Tibial nerve (tissue), 4 donors: ENCODE measurements around the gene EXOC4.

ENCODE experiments used
- CTCF ChIP-seq, 5 experiments: fragments of 200-600 bp in 3 of 5; fragments of 450-650 bp in 2 of 5; sonication (generic) in 3 of 5; IDR thresholded peaks; one replicate each; pipeline ENCODE4 v1.5.1; 2016 to 2019; ENCODE audit warnings: antibody characterized with exemption in 5 of 5, mild to moderate bottlenecking in 3 of 5, moderate library complexity in 2 of 5
- EP300 ChIP-seq, 2 donors: sonication (generic); formaldehyde crosslinking; IDR thresholded peaks; one replicate each; pipeline ENCODE4 v1.6.1; 2017; ENCODE audit warnings: antibody characterized with exemption in 2 of 2, mild to moderate bottlenecking in 1 of 2
- POLR2A ChIP-seq, 2 donors: fragments of 450-650 bp; IDR thresholded peaks; one replicate each; pipeline ENCODE4 v1.6.1; 2017; ENCODE audit warnings: antibody characterized with exemption in 2 of 2, mild to moderate bottlenecking in 2 of 2, moderate library complexity in 2 of 2

DNA sequence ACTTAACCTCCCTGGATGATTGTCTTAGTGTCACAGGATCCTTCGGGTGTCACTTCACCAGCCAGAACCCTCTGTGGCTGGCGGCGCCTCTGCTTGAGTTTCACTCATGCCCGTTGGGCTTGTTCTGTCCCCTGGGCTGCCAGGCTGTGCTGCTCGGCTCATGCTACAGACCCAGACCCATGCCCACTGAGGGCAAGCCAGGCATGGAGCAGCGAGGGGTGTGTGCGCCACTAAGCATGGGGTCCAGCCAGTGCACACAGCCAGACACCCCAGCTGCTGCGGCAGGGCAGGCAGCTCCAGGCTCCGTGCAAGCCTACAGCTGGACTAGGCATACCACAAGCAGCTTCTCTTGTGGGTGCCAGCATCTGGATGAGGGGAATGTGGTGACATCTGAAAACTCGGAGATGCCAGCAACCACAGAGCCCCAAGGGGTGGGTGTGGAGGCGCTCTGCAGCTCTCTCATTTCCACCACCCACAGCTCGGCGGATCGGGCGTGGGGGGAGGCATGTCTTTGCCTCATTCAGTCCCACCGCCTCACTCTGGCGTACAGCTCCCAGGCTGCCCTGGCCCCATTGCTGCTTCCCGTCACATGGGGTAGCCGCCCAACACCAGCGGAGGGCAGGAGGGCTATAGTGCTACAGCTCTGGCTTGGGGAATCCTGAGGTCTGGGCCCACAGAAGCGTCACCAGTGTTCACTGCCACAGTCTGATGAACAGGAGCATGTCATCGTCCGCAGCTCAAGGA, 604.7 kb downstream of the EXOC4 start:
- TF ChIP-seq CTCF (IDR thresholded peaks at IDR 0.05) (no peak), EP300 (IDR thresholded peaks at IDR 0.05) (no peak), POLR2A (IDR thresholded peaks at IDR 0.05) (no peak)
